ENCODE data around the gene TCEAL4. TPM values are rescaled to one million over a fixed set of nuclear protein-coding genes. Genes with fewer than 3 reads are reported as not detected.

Gene TCEAL4
- total RNA-seq, 3 donors from 2014 or later (not counting 1 experiment from before 2014, with no cell fraction given) = 3.2 to 5.2 (median 4.9) TPM

- TF ChIP-seq CTCF (IDR thresholded peaks at IDR 0.05) = no peak
- intact Hi-C loops (cut with micrococcal nuclease) = no loop called here
- no peaks in the 10 kb centered on the region for H3K9me3 Mint-ChIP-seq
- Histone ChIP-seq H3K4me1 (ENCODE audit: control insufficient read depth, insufficient read depth, low read length) (peaks cover 6% of the 10 kb centered on the region), H3K4me3 (ENCODE audit: low read length) (no peak overlapping the region), H3K27me3 (ENCODE audit: control insufficient read depth, insufficient read depth, low read length) (no peaks in the 10 kb centered on the region), H3K9me3 (ENCODE audit: control insufficient read depth, insufficient read depth, low read length) (no peaks in the 10 kb centered on the region), H3K27ac (ENCODE audit: low read length) (no peak overlapping the region), H3K36me3 (ENCODE audit: control insufficient read depth, insufficient read depth, low read length) (no peaks in the 10 kb centered on the region)
- H3K36me3 Mint-ChIP-seq = no peaks in the 10 kb centered on the region
- ATAC-seq (no peak), DNase-seq (no peak)
- H3K4me1 Mint-ChIP-seq = peaks cover 3 to 5% of the 10 kb centered on the region in 2 donors
- no peak overlapping the region for H3K27ac Mint-ChIP-seq
- WGBS (ENCODE audit: insufficient coverage) = 75% methylated on average over 1 of the region's 3 CpGs
- H3K4me3 Mint-ChIP-seq = no peak overlapping the region
- H3K27me3 Mint-ChIP-seq (ENCODE audit: low read depth in 2 of 2) = peaks cover 9 to 18% of the 10 kb centered on the region in 2 donors
Observed at GRCh38 chrX:103549916-103550315, 35.4 kb upstream of the TCEAL4 start.

- Histone ChIP-seq H3K4me3 (ENCODE audit: low read length) (no peak overlapping the region), H3K27me3 (ENCODE audit: control insufficient read depth, insufficient read depth, low read length) (no peaks in the 10 kb centered on the region), H3K27ac (ENCODE audit: low read length) (no peak overlapping the region), H3K4me1 (ENCODE audit: control insufficient read depth, insufficient read depth, low read length) (peaks cover 9% of the 10 kb centered on the region), H3K9me3 (ENCODE audit: control insufficient read depth, insufficient read depth, low read length) (no peaks in the 10 kb centered on the region), H3K36me3 (ENCODE audit: control insufficient read depth, insufficient read depth, low read length) (no peaks in the 10 kb centered on the region)
- DNase-seq = no peak
- Mint-ChIP-seq H3K27me3 (ENCODE audit: low read depth in 2 of 2) (peaks cover 6 to 13% of the 10 kb centered on the region in 2 donors), H3K36me3 (no peaks in the 10 kb centered on the region), H3K4me1 (peaks cover 5 to 7% of the 10 kb centered on the region in 2 donors), H3K27ac (no peak overlapping the region), H3K4me3 (no peak overlapping the region), H3K9me3 (no peaks in the 10 kb centered on the region)
- intact Hi-C loops (cut with micrococcal nuclease) = no loop called here
- TF ChIP-seq CTCF (IDR thresholded peaks at IDR 0.05) = no peak
- no peak for ATAC-seq
- WGBS (ENCODE audit: insufficient coverage) = 93% methylated on average over 2 of the region's 3 CpGs
Observed at GRCh38 chrX:103550415-103551051, 34.8 kb upstream of the TCEAL4 start.

GRCh38 chrX:103552236-103552635 is 33.1 kb upstream of the TCEAL4 start:
- no peaks in the 10 kb centered on the region for H3K27me3 ChIP-seq (ENCODE audit: control insufficient read depth, insufficient read depth, low read length)
- Mint-ChIP-seq H3K36me3 (no peaks in the 10 kb centered on the region), H3K27me3 (ENCODE audit: low read depth in 2 of 2) (peaks cover 6 to 8% of the 10 kb centered on the region in 2 donors), H3K9me3 (no peaks in the 10 kb centered on the region), H3K27ac (no peak overlapping the region), H3K4me3 (no peak overlapping the region), H3K4me1 (peaks cover 5 to 7% of the 10 kb centered on the region in 2 donors)
- DNase-seq = no peak
- no peak overlapping the region for H3K4me3 ChIP-seq (ENCODE audit: low read length)
- H3K27ac ChIP-seq (ENCODE audit: low read length) = no peak overlapping the region
- TF ChIP-seq CTCF (IDR thresholded peaks at IDR 0.05) = no peak
- H3K36me3 ChIP-seq (ENCODE audit: control insufficient read depth, insufficient read depth, low read length) = no peaks in the 10 kb centered on the region
- no peak for ATAC-seq
- 100% methylated on average over 1 of the region's 1 CpG for WGBS (ENCODE audit: insufficient coverage)
- H3K9me3 ChIP-seq (ENCODE audit: control insufficient read depth, insufficient read depth, low read length) = no peaks in the 10 kb centered on the region
- peaks cover 9% of the 10 kb centered on the region for H3K4me1 ChIP-seq (ENCODE audit: control insufficient read depth, insufficient read depth, low read length)
- intact Hi-C loops (cut with micrococcal nuclease) = no loop called here

All from natural killer cell (primary cell).